ENCODE results near the gene FHIT. TPM values are rescaled to one million over a fixed set of nuclear protein-coding genes. Genes with fewer than 3 reads are reported as not detected.

FHIT gene
- total RNA-seq, result 10 to 100 TPM; 10.4 to 15.8 TPM

DNA sequence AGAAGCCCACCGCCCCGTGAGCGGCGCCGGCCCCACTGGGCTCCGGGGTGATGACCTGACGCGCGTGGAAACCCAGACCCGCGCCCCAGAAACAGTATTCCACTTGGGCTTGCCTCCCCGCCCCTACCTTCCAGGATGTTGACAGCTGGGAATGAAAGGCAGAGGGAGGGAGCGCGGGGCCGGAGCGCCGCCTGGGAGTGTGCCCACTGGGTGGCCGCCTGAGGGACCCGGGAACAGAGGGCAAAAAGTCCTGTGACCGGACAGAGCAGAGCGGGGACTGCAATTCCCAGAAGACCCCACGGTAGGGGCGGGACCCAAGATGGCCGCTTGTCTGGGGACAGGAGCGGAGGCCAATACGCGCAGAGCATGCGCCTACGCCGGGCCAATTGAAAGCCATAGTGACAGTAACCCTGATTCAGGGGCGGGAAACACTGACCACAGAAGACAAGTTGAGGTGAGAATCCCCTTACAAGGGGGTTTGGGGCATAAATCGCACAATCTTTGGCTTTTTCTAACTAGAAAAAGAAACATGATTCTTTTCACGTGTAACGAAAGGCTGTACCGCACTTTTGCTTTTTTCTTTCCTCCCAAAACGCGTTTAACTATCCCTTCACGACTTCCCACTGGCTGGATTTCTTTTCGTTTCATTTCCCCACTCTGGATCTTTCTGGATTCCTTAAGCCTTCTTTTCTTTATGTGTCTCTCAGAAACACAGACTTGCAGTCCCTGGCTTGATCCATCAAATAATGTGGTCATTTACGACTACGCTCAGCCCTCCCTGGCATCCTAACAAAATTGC lies at the start of gene FHIT:
Gene FHIT (minus strand): TSS at position 279 of the 799 bp plus-strand sequence.
- Histone ChIP-seq H3K27ac (peak within 1 kb of the TSS; percentile 82 to 94 (median 86)), H3K9me3 (no peaks in the 10 kb centered on the region), H3K36me3 (replicated peaks in 1 of 2; ENCODE audit: insufficient read depth in 1 of 2, low read depth in 2 of 2) (no peaks in the 10 kb centered on the region), H3K27me3 (no peaks in the 10 kb centered on the region), H3K4me3 (peak within 1 kb of the TSS; percentile 48 to 85), H3K4me1 (peaks cover 9% of the 10 kb centered on the region)
- DNase-seq (peak; percentile 96 to 97 (median 96)), ATAC-seq (peak; percentile 94)
- 0% methylated on average over 20 to 41 of the region's 41 CpGs for WGBS, 2 donors
- TF ChIP-seq, protein P1, sequence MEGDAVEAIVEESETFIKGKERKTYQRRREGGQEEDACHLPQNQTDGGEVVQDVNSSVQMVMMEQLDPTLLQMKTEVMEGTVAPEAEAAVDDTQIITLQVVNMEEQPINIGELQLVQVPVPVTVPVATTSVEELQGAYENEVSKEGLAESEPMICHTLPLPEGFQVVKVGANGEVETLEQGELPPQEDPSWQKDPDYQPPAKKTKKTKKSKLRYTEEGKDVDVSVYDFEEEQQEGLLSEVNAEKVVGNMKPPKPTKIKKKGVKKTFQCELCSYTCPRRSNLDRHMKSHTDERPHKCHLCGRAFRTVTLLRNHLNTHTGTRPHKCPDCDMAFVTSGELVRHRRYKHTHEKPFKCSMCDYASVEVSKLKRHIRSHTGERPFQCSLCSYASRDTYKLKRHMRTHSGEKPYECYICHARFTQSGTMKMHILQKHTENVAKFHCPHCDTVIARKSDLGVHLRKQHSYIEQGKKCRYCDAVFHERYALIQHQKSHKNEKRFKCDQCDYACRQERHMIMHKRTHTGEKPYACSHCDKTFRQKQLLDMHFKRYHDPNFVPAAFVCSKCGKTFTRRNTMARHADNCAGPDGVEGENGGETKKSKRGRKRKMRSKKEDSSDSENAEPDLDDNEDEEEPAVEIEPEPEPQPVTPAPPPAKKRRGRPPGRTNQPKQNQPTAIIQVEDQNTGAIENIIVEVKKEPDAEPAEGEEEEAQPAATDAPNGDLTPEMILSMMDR (IDR thresholded peaks at IDR 0.05), result peak in 3 of 7 experiments; percentile 21 to 28 (median 23)
- peak in 2 of 3 donors; percentile 72 to 80 for TF ChIP-seq POLR2A (IDR thresholded peaks at IDR 0.05)
- intact Hi-C loops (cut with DNase I), result no loop called here

- WGBS, 2 donors, result 69% methylated on average over 2 of the region's 2 CpGs
- TF ChIP-seq POLR2A (IDR thresholded peaks at IDR 0.05), result no peak
- TF ChIP-seq, protein P1 (IDR thresholded peaks at IDR 0.05), result no peak
- Histone ChIP-seq H3K27ac (no peak overlapping the region), H3K36me3 (replicated peaks in 1 of 2; ENCODE audit: insufficient read depth in 1 of 2, low read depth in 2 of 2) (no peaks in the 10 kb centered on the region), H3K4me1 (no peaks in the 10 kb centered on the region), H3K27me3 (no peaks in the 10 kb centered on the region), H3K9me3 (no peaks in the 10 kb centered on the region), H3K4me3 (no peak overlapping the region)
- intact Hi-C loops (cut with DNase I), result no loop called here
- ATAC-seq (no peak), DNase-seq (no peak)
Measured at GRCh38 chr3:61300786-61301185, 49.5 kb upstream of the FHIT start.

- no peak overlapping the region for H3K27ac ChIP-seq
- no peaks in the 10 kb centered on the region for H3K4me1 ChIP-seq
- WGBS, 2 donors, result 66 to 71% methylated on average over 4 of the region's 4 CpGs
- intact Hi-C loops (cut with DNase I), result no loop called here
- no peaks in the 10 kb centered on the region for H3K9me3 ChIP-seq
- no peak for DNase-seq
- no peaks in the 10 kb centered on the region for H3K36me3 ChIP-seq (replicated peaks in 1 of 2; ENCODE audit: insufficient read depth in 1 of 2, low read depth in 2 of 2)
- TF ChIP-seq POLR2A (IDR thresholded peaks at IDR 0.05), result no peak
- TF ChIP-seq, protein P1 (IDR thresholded peaks at IDR 0.05), result no peak
- no peak for ATAC-seq
- H3K27me3 ChIP-seq, result no peaks in the 10 kb centered on the region
- no peak overlapping the region for H3K4me3 ChIP-seq
Measured at GRCh38 chr3:61300006-61300380, 48.7 kb upstream of the FHIT start.

DNA sequence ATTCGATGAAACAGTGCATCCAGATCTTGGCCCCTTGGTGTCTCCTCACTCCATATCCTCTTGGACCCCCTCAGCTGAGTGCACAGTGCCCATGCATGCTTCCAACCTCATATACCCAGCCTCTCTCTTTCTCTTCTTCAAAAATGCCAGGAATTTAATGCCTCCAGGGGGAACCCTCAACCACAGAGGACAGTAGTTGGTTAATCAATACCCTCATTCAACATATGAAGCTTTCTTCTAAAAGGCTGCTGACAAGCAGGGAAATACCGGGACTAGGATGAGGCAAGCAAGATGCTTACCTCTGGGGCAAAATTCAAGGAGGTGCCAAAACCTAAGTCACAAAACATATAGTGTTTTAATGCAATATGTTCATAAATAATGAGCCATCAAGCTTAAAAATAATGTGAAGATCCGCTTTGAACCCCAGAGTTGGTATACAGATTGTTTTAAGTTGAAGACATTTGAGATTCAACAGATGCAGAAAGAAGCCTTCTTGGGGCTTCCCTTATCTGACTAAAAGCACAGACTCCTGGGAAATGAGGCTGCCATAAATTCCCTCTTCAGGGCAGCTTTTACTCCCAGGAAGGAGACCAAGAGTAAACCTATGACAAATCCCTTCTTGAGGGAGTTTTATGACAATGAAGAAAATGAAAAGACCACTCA lies 48.2 kb upstream of the FHIT start:
- H3K27ac ChIP-seq, result no peak overlapping the region
- H3K9me3 ChIP-seq, result no peaks in the 10 kb centered on the region
- no peaks in the 10 kb centered on the region for H3K4me1 ChIP-seq
- H3K27me3 ChIP-seq, result no peaks in the 10 kb centered on the region
- WGBS, 2 donors, result 66 to 76% methylated on average over 3 of the region's 3 CpGs
- DNase-seq (no peak), ATAC-seq (no peak)
- TF ChIP-seq POLR2A (IDR thresholded peaks at IDR 0.05), result no peak
- TF ChIP-seq, protein P1 (IDR thresholded peaks at IDR 0.05), result no peak
- no peak overlapping the region for H3K4me3 ChIP-seq
- H3K36me3 ChIP-seq (replicated peaks in 1 of 2; ENCODE audit: insufficient read depth in 1 of 2, low read depth in 2 of 2), result no peaks in the 10 kb centered on the region
- intact Hi-C loops (cut with DNase I), result no loop called here
